ENCODE results near the gene DUSP14.

DUSP14 gene

DNA sequence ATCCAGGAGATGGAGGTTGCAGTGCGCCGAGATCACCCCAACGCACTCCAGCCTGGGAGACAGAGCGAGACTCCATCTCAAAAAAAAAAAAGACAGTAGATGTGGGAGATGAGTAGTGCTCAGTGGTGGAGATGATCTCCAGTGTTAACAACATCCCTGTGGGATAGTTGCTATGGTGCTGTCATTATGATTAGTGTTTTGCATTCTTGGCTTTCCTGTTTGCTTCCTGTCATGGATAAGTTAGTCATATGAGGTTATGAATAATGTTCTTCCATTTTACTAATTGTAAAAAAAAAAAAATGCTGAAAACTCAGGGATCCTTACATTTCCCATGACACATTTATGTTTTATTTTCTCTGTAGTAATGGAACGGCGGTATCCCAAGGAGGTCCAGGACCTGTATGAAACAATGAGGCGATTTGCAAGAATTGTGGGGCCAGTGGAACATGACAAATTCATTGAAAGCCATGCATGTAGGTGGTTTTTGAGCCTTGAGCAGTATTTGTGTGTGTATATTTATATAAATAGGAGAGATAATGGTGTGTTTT, 24.5 kb upstream of the DUSP14 start:
- Histone ChIP-seq H3K36me3 (ENCODE audit: insufficient read depth, low read length) (peaks cover 43% of the 10 kb centered on the region), H3K9ac (ENCODE audit: low read depth, low read length) (peak overlapping the region; percentile 22)

DNA sequence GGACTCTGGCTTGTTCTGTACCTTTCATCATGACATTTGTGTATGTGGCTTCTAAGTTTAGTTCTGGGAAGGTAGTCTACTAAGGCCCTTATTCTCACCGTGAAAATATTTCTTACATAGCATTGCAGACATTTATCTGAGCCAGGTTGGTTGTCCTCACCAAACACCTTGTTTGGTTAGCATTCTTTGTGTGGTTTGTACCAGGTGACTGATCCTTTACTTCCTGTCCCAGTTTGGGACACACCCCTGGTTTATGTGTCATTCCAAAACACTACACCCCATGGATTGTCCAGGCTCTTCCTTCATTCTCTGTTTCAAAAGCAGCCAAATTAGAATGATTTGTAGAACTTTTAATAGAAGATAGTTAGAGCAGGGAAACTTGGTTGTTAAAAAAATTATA, 23.2 kb upstream of the DUSP14 start:
- H3K4me2 ChIP-seq (ENCODE audit: low read length), result no peak overlapping the region
- no peak overlapping the region for H3K4me3 ChIP-seq (ENCODE audit: low read length)
- peaks cover 46% of the 10 kb centered on the region for H3K36me3 ChIP-seq (ENCODE audit: insufficient read depth, low read length)
- peaks cover 7% of the 10 kb centered on the region for H3K4me1 ChIP-seq (ENCODE audit: control insufficient read depth, insufficient read depth, low read length)
- no peaks in the 10 kb centered on the region for H3K9me3 ChIP-seq (replicated peaks; ENCODE audit: low read length)
- H3K9ac ChIP-seq (ENCODE audit: low read depth, low read length), result no peak overlapping the region
- H3K27me3 ChIP-seq (ENCODE audit: control insufficient read depth, insufficient read depth, low read length), result no peaks in the 10 kb centered on the region

More for the DNA sequence above, 24.5 kb upstream of the DUSP14 start:
- Histone ChIP-seq H3K27me3 (ENCODE audit: control insufficient read depth, insufficient read depth, low read length) (no peaks in the 10 kb centered on the region), H3K4me2 (ENCODE audit: low read length) (no peak overlapping the region), H3K9me3 (replicated peaks; ENCODE audit: low read length) (no peaks in the 10 kb centered on the region), H3K4me3 (ENCODE audit: low read length) (no peak overlapping the region), H3K4me1 (ENCODE audit: control insufficient read depth, insufficient read depth, low read length) (peaks cover 7% of the 10 kb centered on the region)

DNA sequence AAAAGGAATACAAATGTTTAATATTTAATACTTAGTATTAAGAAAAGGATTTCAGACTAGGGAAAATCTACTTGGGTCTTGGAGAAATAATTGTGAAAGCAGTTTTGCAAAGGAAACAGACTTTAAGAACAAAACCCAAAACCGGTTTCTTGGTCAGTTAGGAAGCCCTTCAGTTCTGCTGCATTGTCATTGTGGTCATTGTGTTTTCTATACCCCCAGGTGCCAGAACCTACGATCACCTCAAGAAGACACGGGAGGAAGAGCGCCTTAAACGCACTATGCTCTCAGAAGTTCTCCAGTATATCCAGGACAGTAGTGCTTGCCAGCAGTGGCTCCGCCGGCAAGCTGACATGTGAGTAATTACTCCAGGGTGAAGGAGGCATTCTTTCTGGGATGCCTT, 19.5 kb upstream of the DUSP14 start:
- Histone ChIP-seq H3K4me2 (ENCODE audit: low read length) (no peak overlapping the region), H3K27me3 (ENCODE audit: control insufficient read depth, insufficient read depth, low read length) (no peaks in the 10 kb centered on the region), H3K4me1 (ENCODE audit: control insufficient read depth, insufficient read depth, low read length) (peaks cover 7% of the 10 kb centered on the region), H3K36me3 (ENCODE audit: insufficient read depth, low read length) (peaks cover 55% of the 10 kb centered on the region), H3K9me3 (replicated peaks; ENCODE audit: low read length) (no peaks in the 10 kb centered on the region), H3K4me3 (ENCODE audit: low read length) (no peak overlapping the region), H3K9ac (ENCODE audit: low read depth, low read length) (no peak overlapping the region)

DNA sequence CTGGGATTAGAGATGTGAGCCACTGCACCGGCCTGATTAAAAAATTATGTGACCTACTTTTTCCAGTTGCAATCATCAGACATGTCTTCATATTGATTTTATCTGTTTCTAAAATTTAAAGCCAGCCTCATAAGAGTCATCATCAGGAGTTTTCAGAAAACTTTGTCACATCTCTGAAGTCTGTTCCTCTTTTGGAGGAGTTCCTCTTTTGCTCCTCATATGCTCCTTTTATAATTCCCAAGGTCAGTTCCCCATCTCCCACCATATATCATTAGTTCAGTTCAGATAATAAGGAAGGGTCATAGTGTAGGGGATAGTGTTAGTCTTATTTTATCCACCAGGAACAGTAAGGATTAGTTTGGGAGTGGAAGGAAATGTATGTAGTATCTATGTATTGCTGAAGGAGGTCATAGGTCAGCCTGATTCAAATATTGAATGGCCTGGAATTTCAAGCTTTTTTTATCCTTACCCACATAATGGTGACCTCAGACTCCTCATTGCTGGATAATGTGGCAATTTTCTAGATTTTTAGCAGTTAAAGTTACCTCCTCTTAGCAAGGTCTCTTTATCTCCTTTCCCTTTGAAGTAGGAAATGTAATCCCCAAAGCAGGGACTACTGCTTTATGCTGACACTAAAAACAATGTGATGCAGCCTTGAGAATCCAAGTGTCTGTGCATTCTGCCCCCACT, 13.8 kb upstream of the DUSP14 start:
- Histone ChIP-seq H3K4me1 (ENCODE audit: control insufficient read depth, insufficient read depth, low read length) (peaks cover 21% of the 10 kb centered on the region), H3K9me3 (replicated peaks; ENCODE audit: low read length) (no peaks in the 10 kb centered on the region), H3K27me3 (ENCODE audit: control insufficient read depth, insufficient read depth, low read length) (no peaks in the 10 kb centered on the region), H3K9ac (ENCODE audit: low read depth, low read length) (peak overlapping the region; percentile 66), H3K4me2 (ENCODE audit: low read length) (peak overlapping the region; percentile 15), H3K36me3 (ENCODE audit: insufficient read depth, low read length) (peaks cover 51% of the 10 kb centered on the region), H3K4me3 (ENCODE audit: low read length) (peak overlapping the region; percentile 2)

DNA sequence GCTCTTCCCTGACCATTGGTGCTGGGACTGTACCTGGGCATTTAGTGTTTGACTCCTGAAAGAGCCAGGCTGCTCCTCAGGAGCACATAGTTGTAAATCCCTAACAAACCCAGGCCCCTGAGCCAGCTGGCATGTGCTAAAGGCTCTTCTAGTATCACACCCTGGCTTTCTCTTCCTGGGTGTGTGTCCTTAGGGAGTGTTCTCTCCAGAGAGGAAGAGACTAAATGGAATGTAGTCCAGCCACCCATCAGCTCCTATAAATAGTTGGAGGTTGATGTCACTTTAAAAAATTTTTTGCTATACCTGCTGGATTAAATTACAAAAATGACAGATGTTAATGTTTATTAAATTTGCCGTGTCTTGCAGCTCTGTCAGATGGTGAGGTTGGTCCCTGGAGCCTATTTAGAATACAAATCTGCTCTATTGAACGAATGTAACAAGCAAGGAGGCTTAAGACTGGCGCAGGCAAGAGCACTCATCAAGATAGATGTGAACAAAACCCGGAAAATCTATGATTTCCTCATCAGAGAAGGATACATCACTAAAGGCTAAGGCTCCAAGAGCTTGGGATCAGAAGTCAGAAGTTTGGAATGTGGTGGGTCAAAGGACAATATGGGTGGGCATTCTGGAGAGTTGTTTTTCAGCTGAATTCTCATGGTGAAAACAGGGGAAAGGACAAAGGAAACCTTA, 13.1 kb upstream of the DUSP14 start:
- Histone ChIP-seq H3K27me3 (ENCODE audit: control insufficient read depth, insufficient read depth, low read length) (no peaks in the 10 kb centered on the region), H3K9me3 (replicated peaks; ENCODE audit: low read length) (no peaks in the 10 kb centered on the region), H3K4me3 (ENCODE audit: low read length) (peak overlapping the region; percentile 2), H3K36me3 (ENCODE audit: insufficient read depth, low read length) (peaks cover 47% of the 10 kb centered on the region), H3K4me2 (ENCODE audit: low read length) (peak overlapping the region; percentile 15), H3K4me1 (ENCODE audit: control insufficient read depth, insufficient read depth, low read length) (peaks cover 21% of the 10 kb centered on the region), H3K9ac (ENCODE audit: low read depth, low read length) (peak overlapping the region; percentile 66)

DNA sequence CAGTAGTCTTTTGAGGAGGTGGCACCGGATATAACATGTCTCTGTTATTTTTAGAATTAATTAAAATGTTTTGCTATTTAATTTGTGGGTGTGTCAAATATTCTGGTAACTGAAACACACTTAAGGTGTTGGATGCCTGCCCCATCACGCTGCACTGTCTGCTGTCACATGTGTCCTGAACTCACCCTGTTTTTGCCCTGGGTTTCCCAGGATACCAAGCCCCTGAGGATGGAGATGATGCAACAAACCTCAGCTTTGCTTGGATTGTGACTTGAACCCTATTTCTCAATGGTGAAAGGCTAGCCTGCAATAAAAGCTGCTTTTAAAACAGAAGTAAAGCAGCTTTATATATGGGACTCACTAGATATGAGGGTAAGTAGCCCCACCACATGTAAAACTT, 11.5 kb upstream of the DUSP14 start:
- Histone ChIP-seq H3K4me1 (ENCODE audit: control insufficient read depth, insufficient read depth, low read length) (peaks cover 25% of the 10 kb centered on the region), H3K36me3 (ENCODE audit: insufficient read depth, low read length) (peaks cover 41% of the 10 kb centered on the region), H3K9me3 (replicated peaks; ENCODE audit: low read length) (no peaks in the 10 kb centered on the region), H3K4me2 (ENCODE audit: low read length) (no peak overlapping the region), H3K9ac (ENCODE audit: low read depth, low read length) (peak overlapping the region; percentile 9), H3K4me3 (ENCODE audit: low read length) (no peak overlapping the region), H3K27me3 (ENCODE audit: control insufficient read depth, insufficient read depth, low read length) (no peaks in the 10 kb centered on the region)

DNA sequence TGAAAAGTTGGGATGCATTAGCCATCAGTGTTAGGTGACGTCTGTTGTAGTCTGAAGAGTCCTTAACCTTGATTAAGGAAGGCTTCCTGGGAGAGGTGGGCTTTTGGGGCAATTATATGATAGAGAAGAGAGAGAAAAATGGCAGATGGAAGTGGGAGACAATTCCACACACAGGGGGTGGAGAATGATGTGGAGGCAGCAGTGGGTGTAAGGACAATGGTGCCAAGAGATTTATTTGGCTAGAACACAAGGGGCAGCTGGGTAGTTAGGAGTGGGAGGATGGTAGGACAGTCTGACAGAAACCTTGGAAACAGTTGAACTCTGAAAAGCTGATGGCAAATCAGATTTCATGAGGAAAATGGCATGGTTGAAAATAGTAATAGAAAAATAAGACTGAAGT, 10.7 kb upstream of the DUSP14 start:
- Histone ChIP-seq H3K27me3 (ENCODE audit: control insufficient read depth, insufficient read depth, low read length) (no peaks in the 10 kb centered on the region), H3K4me1 (ENCODE audit: control insufficient read depth, insufficient read depth, low read length) (peaks cover 32% of the 10 kb centered on the region), H3K9ac (ENCODE audit: low read depth, low read length) (no peak overlapping the region), H3K9me3 (replicated peaks; ENCODE audit: low read length) (no peaks in the 10 kb centered on the region), H3K4me2 (ENCODE audit: low read length) (no peak overlapping the region), H3K36me3 (ENCODE audit: insufficient read depth, low read length) (peaks cover 33% of the 10 kb centered on the region), H3K4me3 (ENCODE audit: low read length) (no peak overlapping the region)

DNA sequence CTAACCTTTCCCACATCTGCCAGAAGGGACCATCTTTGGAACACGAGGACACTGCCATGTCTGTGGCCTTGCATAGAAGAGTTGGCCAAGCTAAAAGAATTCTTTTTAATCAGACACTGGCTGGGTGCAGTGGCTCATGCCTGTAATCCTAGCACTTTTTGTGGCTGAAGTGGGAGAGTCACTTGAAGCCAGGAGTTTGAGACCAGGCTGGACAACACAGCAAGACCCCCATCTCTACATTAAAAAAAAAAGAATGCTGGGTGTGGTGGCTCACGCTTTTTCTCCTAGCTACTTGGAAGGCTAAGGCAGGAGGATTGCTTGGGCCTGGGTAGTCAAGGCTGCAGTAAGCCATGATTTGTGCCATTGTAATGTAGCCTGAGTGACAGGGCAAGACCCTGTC, 9.3 kb upstream of the DUSP14 start:
- no peak overlapping the region for H3K9ac ChIP-seq (ENCODE audit: low read depth, low read length)
- peaks cover 32% of the 10 kb centered on the region for H3K4me1 ChIP-seq (ENCODE audit: control insufficient read depth, insufficient read depth, low read length)
- H3K27me3 ChIP-seq (ENCODE audit: control insufficient read depth, insufficient read depth, low read length), result no peaks in the 10 kb centered on the region
- H3K9me3 ChIP-seq (replicated peaks; ENCODE audit: low read length), result no peaks in the 10 kb centered on the region
- H3K4me2 ChIP-seq (ENCODE audit: low read length), result no peak overlapping the region
- peaks cover 26% of the 10 kb centered on the region for H3K36me3 ChIP-seq (ENCODE audit: insufficient read depth, low read length)
- no peak overlapping the region for H3K4me3 ChIP-seq (ENCODE audit: low read length)

DNA sequence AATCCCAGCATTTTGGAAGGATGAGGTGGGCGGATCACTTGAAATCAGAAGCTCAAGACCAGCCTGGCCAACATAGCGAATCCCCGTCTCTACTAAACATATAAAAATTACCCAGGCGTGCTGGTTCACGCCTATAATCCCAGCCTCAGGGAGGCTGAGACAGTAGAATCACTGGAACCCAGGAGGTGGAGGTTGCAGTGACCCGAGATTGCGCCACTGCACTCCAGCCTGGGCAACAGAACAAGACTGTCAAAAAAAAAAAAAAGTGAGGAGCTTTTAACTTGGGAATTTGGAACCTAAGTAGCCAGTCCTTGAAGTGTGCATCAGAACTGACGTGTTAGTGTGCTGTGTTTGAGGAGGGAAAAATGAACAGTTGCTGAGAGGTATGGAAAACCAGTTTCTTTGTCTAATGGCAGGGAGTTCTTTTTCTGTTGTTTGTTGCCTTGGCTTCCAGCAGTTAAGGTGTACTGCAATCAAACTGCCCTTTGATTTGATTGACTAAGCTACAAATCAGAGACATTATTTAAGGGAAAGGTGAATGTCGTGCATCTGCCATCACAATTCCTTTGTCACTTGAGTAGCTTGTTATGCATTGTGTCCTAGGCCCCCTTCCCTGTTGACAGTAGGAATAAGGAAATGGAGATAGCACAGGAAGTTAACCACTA, 8.6 kb upstream of the DUSP14 start:
- Histone ChIP-seq H3K9ac (ENCODE audit: low read depth, low read length) (no peak overlapping the region), H3K4me1 (ENCODE audit: control insufficient read depth, insufficient read depth, low read length) (peaks cover 28% of the 10 kb centered on the region), H3K36me3 (ENCODE audit: insufficient read depth, low read length) (peaks cover 22% of the 10 kb centered on the region), H3K9me3 (replicated peaks; ENCODE audit: low read length) (no peaks in the 10 kb centered on the region), H3K4me2 (ENCODE audit: low read length) (no peak overlapping the region), H3K4me3 (ENCODE audit: low read length) (no peak overlapping the region), H3K27me3 (ENCODE audit: control insufficient read depth, insufficient read depth, low read length) (no peaks in the 10 kb centered on the region)

DNA sequence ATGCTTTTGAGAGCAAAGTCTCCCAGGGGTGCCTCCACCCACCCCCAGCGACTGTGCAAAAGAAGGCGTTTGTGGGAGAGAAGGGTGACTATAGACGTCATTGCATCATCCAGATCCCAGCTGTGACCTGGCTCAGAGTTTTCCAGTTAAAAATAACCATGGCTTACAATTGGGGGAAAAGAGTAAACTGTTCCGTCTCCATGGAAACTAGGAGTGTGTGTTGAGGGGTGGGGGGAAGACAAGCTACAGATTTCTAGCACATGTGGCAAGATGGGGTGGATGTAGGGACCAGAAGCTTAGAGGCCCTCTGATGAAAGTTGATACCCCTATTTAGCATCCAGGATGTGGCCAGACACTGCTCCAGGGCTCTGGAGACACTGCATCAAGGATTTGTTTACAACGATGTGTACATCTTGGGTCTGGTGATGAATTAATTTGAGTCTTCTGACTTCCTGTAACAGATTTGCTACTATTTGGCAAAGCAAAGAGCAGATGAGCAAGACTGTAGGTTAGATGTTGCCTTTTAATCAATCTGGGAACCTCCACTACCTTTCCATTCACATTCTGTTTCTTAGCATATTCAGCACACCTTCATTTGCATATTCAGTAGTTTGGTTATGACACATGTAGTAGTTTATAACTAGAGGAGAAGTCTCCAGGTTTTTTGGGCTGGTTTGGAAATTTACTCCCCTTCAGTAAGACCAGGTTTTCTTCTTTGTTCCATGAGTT, 6.2 kb upstream of the DUSP14 start:
- no peaks in the 10 kb centered on the region for H3K27me3 ChIP-seq (ENCODE audit: control insufficient read depth, insufficient read depth, low read length)
- H3K9me3 ChIP-seq (replicated peaks; ENCODE audit: low read length), result no peaks in the 10 kb centered on the region
- H3K4me3 ChIP-seq (ENCODE audit: low read length), result no peak overlapping the region
- H3K4me1 ChIP-seq (ENCODE audit: control insufficient read depth, insufficient read depth, low read length), result peaks cover 23% of the 10 kb centered on the region
- peaks cover 7% of the 10 kb centered on the region for H3K36me3 ChIP-seq (ENCODE audit: insufficient read depth, low read length)
- H3K4me2 ChIP-seq (ENCODE audit: low read length), result no peak overlapping the region
- no peak overlapping the region for H3K9ac ChIP-seq (ENCODE audit: low read depth, low read length)

DNA sequence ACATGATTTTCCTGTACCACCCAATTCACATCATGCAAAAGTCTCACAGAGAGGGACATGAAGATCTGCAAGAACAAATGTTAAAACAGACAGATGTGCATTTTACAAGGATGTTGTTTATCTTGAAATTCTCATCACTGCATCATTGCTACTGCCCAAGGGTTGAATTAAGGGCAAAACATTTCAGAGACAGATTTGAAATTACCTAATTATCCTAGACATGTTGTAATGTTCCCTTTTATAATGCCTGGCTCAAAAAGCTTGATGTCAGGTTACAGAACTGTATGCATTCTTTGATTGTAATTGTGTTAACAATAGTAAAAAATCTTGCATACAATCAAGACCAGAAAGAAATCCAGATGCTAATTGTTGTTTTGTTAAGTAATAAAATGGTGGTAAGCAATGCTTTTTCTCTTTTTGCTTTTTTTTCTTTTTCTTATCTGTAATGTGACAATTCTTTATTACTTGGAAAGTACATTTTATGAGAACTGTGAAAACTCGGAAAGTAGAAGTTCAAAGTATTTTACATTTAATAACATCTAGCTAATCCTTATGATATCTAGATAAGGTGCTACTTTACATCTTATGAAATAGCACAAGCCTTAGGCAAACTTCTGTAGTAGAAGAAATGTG, 3.6 kb upstream of the DUSP14 start:
- Histone ChIP-seq H3K9me3 (replicated peaks; ENCODE audit: low read length) (no peaks in the 10 kb centered on the region), H3K9ac (ENCODE audit: low read depth, low read length) (no peak overlapping the region), H3K4me2 (ENCODE audit: low read length) (no peak overlapping the region), H3K4me3 (ENCODE audit: low read length) (no peak overlapping the region), H3K36me3 (ENCODE audit: insufficient read depth, low read length) (no peaks in the 10 kb centered on the region), H3K27me3 (ENCODE audit: control insufficient read depth, insufficient read depth, low read length) (no peaks in the 10 kb centered on the region), H3K4me1 (ENCODE audit: control insufficient read depth, insufficient read depth, low read length) (peaks cover 31% of the 10 kb centered on the region)
